CD14-positive monocyte (primary cell): ENCODE results near the gene CUBN. TPM values are rescaled to one million over a fixed set of nuclear protein-coding genes. Genes with fewer than 3 reads are reported as not detected.

ENCODE experiments used
- DNase-seq, 3 donors: peaks; one replicate each; pipeline ENCODE4 v3.0.0-alpha.2; 2011 to 2022
- H2AFZ ChIP-seq: 2 replicates; pipeline ENCODE4 v1.6.0; 2012; ENCODE audit warnings: mild to moderate bottlenecking, low read depth, low read length, inconsistent platforms; ENCODE audit not compliant: insufficient read depth, poor library complexity, severe bottlenecking
- H3K27ac ChIP-seq, 2 donors: 1 replicate in 1 of 2; 2 replicates in 1 of 2; pipeline ENCODE4 v1.5.1; 2012 to 2013; ENCODE audit warnings: low read length in 2 of 2, control low read depth in 1 of 2, inconsistent platforms in 1 of 2, low read depth in 1 of 2, mild to moderate bottlenecking in 1 of 2
- H3K27me3 ChIP-seq, 2 donors: one replicate each; pipeline versions ENCODE4 v1.6.0 to v1.6.1; 2011 to 2013; ENCODE audit warnings: low read length in 2 of 2; ENCODE audit not compliant: control insufficient read depth in 2 of 2, insufficient read depth in 2 of 2
- H3K36me3 ChIP-seq, 2 donors: replicated peaks in 1 of 2; 1 replicate in 1 of 2; 2 replicates in 1 of 2; pipeline versions ENCODE4 v1.5.1 to v1.6.1; 2012 to 2013; ENCODE audit warnings: low read length in 2 of 2, control low read depth in 1 of 2, inconsistent platforms in 1 of 2, mild to moderate bottlenecking in 1 of 2; ENCODE audit not compliant: insufficient read depth in 2 of 2, control insufficient read depth in 1 of 2
- H3K4me1 ChIP-seq, 2 donors: 1 replicate in 1 of 2; 2 replicates in 1 of 2; pipeline versions ENCODE4 v1.5.1 to v1.6.1; 2012 to 2013; ENCODE audit warnings: low read length in 2 of 2, control low read depth in 1 of 2, inconsistent platforms in 1 of 2, mild to moderate bottlenecking in 1 of 2, moderate library complexity in 1 of 2; ENCODE audit not compliant: insufficient read depth in 2 of 2, control insufficient read depth in 1 of 2
- H3K4me2 ChIP-seq: replicated peaks from 2 replicates; pipeline ENCODE3; 2012; ENCODE audit warnings: low read length, moderate library complexity, mild to moderate bottlenecking; ENCODE audit not compliant: poor library complexity, severe bottlenecking; ENCODE audit errors: extremely low read depth
- H3K4me3 ChIP-seq, 3 experiments: fragments of 200-600 bp in 1 of 3; sonication (generic) in 1 of 3; replicated peaks in 1 of 3; 1 replicate in 2 of 3; 2 replicates in 1 of 3; pipeline ENCODE4 v1.5.1; 2011 to 2013; ENCODE audit warnings: low read length in 3 of 3, mild to moderate bottlenecking in 3 of 3, control low read depth in 2 of 3, low read depth in 2 of 3, inconsistent platforms in 1 of 3, moderate library complexity in 1 of 3
- H3K79me2 ChIP-seq: 2 replicates; pipeline ENCODE4 v1.6.0; 2012; ENCODE audit warnings: mild to moderate bottlenecking, control low read depth, inconsistent platforms, low read length, moderate library complexity; ENCODE audit not compliant: insufficient read depth
- H3K9ac ChIP-seq: 2 replicates; pipeline ENCODE4 v1.6.0; 2017; ENCODE audit warnings: low read length, mild to moderate bottlenecking; ENCODE audit not compliant: insufficient read depth, poor library complexity, severe bottlenecking
- H3K9me3 ChIP-seq, 2 donors: replicated peaks in 1 of 2; 1 replicate in 1 of 2; 2 replicates in 1 of 2; pipeline versions ENCODE4 v1.5.1 to v1.6.1; 2012 to 2013; ENCODE audit warnings: low read length in 2 of 2, control low read depth in 1 of 2; ENCODE audit not compliant: control insufficient read depth in 1 of 2, insufficient read depth in 1 of 2
- H4K20me1 ChIP-seq: 2 replicates; pipeline ENCODE4 v1.6.0; 2012; ENCODE audit warnings: mild to moderate bottlenecking, low read length, control low read depth, moderate library complexity; ENCODE audit not compliant: insufficient read depth
- H3K27ac Mint-ChIP-seq, 7 donors: one replicate each; pipeline ENCODE4 v1.8.0; 2020; ENCODE audit warnings: mild to moderate bottlenecking in 7 of 7, mixed read lengths in 7 of 7, moderate library complexity in 6 of 7, inconsistent platforms in 2 of 7
- H3K27me3 Mint-ChIP-seq, 3 donors: one replicate each; pipeline ENCODE4 v1.8.0; 2021 to 2022; ENCODE audit warnings: low read depth in 3 of 3, mild to moderate bottlenecking in 3 of 3, mixed read lengths in 3 of 3, moderate library complexity in 3 of 3, inconsistent platforms in 1 of 3
- H3K36me3 Mint-ChIP-seq, 2 donors: one replicate each; pipeline ENCODE4 v1.8.0; 2020; ENCODE audit warnings: mixed read lengths in 2 of 2, inconsistent platforms in 1 of 2, mild to moderate bottlenecking in 1 of 2
- H3K4me1 Mint-ChIP-seq: one replicate; pipeline ENCODE4 v1.8.0; 2020; ENCODE audit warnings: mild to moderate bottlenecking, mixed read lengths
- H3K4me3 Mint-ChIP-seq, 2 donors: one replicate each; pipeline ENCODE4 v1.8.0; 2020; ENCODE audit warnings: mild to moderate bottlenecking in 2 of 2, mixed read lengths in 2 of 2, moderate library complexity in 1 of 2
- H3K9me3 Mint-ChIP-seq, 7 donors: one replicate each; pipeline ENCODE4 v1.8.0; 2020 to 2022; ENCODE audit warnings: mixed read lengths in 7 of 7, mild to moderate bottlenecking in 6 of 7, moderate library complexity in 6 of 7, inconsistent platforms in 2 of 7
- CTCF ChIP-seq: fragments of 200-600 bp; IDR thresholded peaks from one replicate; pipeline ENCODE4 v1.8.0; 2022; ENCODE audit warnings: antibody characterized with exemption, mild to moderate bottlenecking
- WGBS: methylation state at CpG from one replicate; pipeline ENCODE4 v1.1.5; 2013; ENCODE audit warnings: missing lambda C conversion rate; ENCODE audit not compliant: insufficient coverage; 5-methylcytosine and 5-hydroxymethylcytosine counted together
- intact Hi-C, 2 donors: fragments of 100-400 bp; cut with micrococcal nuclease; formaldehyde crosslinking; loops; one replicate each; pipeline versions ENCODE4 v1.15.0 to v1.15.1; 2023
- polyA plus RNA-seq, 3 donors: library from polyadenylated mRNA; depleted of rRNA in 1 of 3; unstranded in 2 of 3; stranded (reverse) in 1 of 3; fragments of 300-500 nt in 2 of 3; fragments of >200 nt in 1 of 3; fragmentation: Illumina TruSeq in 2 of 3; gene quantifications; 1 replicate in 2 of 3; 2 replicates in 1 of 3; pipeline ENCODE4 v1.2.3, GENCODE V29; 2012 to 2021

CUBN gene
- polyA plus RNA-seq, 3 donors = 0.95 TPM; not detected in 2

DNA sequence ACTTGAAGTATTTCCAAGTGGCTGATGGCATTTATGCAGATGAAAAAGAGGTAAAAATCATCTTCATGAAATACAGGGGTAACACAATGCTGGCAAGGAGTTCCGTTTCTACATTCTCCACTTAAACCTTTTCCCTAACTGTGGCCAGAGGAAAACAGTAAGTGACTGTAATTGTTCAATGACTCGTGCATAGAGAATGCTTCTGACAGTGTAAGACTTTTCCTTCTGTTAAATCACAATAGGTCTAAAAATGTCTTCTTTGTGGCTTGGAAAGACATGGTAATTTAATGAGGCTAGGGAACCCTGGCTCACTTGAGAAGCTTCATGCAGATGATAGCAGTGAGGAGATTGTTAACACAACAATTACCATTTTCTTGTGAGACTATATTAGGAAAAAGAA is 262.1 kb downstream of the CUBN start:
- Histone ChIP-seq H3K9me3 (peaks cover 0 to 3% of the 10 kb centered on the region in 2 donors), H3K9ac (no peak overlapping the region), H3K4me3 (no peak overlapping the region), H3K4me1 (no peaks in the 10 kb centered on the region), H2AFZ (no peak overlapping the region), H3K27me3 (peaks cover 0 to 5% of the 10 kb centered on the region in 2 donors), H3K27ac (no peak overlapping the region), H4K20me1 (no peaks in the 10 kb centered on the region), H3K79me2 (no peaks in the 10 kb centered on the region), H3K36me3 (no peaks in the 10 kb centered on the region), H3K4me2 (no peak overlapping the region)
- Mint-ChIP-seq H3K27me3 (peaks cover 8 to 11% (median 9%) of the 10 kb centered on the region in 3 donors), H3K9me3 (peaks cover 0 to 8% (median 6%) of the 10 kb centered on the region in 7 donors), H3K4me3 (no peak overlapping the region), H3K27ac (no peak overlapping the region), H3K4me1 (peaks cover 5% of the 10 kb centered on the region), H3K36me3 (no peaks in the 10 kb centered on the region)
- no peak for DNase-seq
- no peak for TF ChIP-seq CTCF
- WGBS = no CpG with 5 or more reads among the region's 2 CpGs
- intact Hi-C loops = no loop called here

DNA sequence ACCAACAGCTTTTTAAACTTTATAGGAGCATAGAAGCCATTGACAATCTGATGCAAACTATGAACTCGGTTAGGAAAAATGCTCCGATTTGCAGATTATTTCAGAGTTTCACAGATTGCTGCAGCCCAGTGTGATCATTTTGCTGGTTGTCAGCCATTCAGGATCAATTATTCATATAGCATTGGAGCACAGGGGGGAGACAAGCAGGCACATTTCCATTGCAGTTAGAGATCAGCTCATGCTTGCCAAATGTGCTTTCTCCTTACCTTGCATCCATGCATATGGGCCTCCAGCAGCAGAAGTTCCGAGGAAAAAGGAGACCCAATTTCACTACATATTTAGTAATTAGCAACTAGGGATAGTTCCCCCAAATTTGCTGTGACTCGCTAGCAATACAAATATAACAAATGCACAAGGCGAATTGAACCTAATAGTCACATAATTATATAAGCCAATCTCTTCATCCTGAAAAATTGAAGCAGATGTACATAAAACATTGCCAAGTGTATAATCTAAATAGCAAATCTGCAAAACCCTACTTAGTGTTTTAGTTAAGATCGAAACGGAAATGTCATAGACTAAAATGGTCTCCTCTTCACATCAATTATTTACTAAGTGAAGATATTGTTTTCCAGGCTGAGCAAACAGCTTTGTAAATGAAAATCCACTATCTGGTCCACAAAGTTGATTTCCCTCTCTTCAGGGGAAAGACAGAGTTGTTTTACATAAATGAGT is 262.9 kb downstream of the CUBN start:
- no peak for TF ChIP-seq CTCF
- no peaks in the 10 kb centered on the region for H3K36me3 ChIP-seq
- no peaks in the 10 kb centered on the region for H3K79me2 ChIP-seq
- no peaks in the 10 kb centered on the region for H4K20me1 ChIP-seq
- Mint-ChIP-seq H3K4me1 (peaks cover 5% of the 10 kb centered on the region), H3K9me3 (peaks cover 0 to 8% (median 6%) of the 10 kb centered on the region in 7 donors), H3K27me3 (peaks cover 8 to 11% (median 9%) of the 10 kb centered on the region in 3 donors), H3K36me3 (no peaks in the 10 kb centered on the region), H3K4me3 (no peak overlapping the region), H3K27ac (no peak overlapping the region)
- no CpG with 5 or more reads among the region's 7 CpGs for WGBS
- no peak overlapping the region for H3K4me3 ChIP-seq
- no peak overlapping the region for H2AFZ ChIP-seq
- no peak overlapping the region for H3K9ac ChIP-seq
- peaks cover 0 to 3% of the 10 kb centered on the region in 2 donors for H3K9me3 ChIP-seq
- DNase-seq = no peak
- no peaks in the 10 kb centered on the region for H3K4me1 ChIP-seq
- intact Hi-C loops = no loop called here
- no peak overlapping the region for H3K27ac ChIP-seq
- H3K4me2 ChIP-seq = no peak overlapping the region
- H3K27me3 ChIP-seq = peaks cover 0 to 5% of the 10 kb centered on the region in 2 donors
